Muscle layer of colon (tissue), 2 donors: ENCODE measurements around the gene MFNG.
"Not testable (repeated sequence)": the region's sequence is repeated elsewhere in the genome, so short reads cannot be mapped to it uniquely, and the experiment has no call there.

Experiments
- H3K27ac ChIP-seq: one replicate; pipeline ENCODE4 v1.7.0; 2013; ENCODE audit warnings: low read depth, mild to moderate bottlenecking, low read length, moderate library complexity
- H3K27me3 ChIP-seq, 2 donors: one replicate each; pipeline ENCODE4 v1.7.0; 2013; ENCODE audit warnings: low read length in 2 of 2, mild to moderate bottlenecking in 2 of 2; ENCODE audit not compliant: insufficient read depth in 2 of 2, control insufficient read depth in 1 of 2
- H3K36me3 ChIP-seq: one replicate; pipeline ENCODE4 v1.7.0; 2013; ENCODE audit warnings: mild to moderate bottlenecking, low read length; ENCODE audit not compliant: insufficient read depth
- H3K4me1 ChIP-seq: one replicate; pipeline ENCODE4 v1.7.0; 2013; ENCODE audit warnings: mild to moderate bottlenecking, low read length; ENCODE audit not compliant: insufficient read depth
- H3K4me3 ChIP-seq, 2 donors: one replicate each; pipeline ENCODE4 v1.7.0; 2013; ENCODE audit warnings: low read length in 2 of 2, low read depth in 1 of 2, mild to moderate bottlenecking in 1 of 2, moderate library complexity in 1 of 2
- H3K9ac ChIP-seq: one replicate; pipeline ENCODE4 v1.7.0; 2013; ENCODE audit warnings: low read length
- H3K9me3 ChIP-seq: one replicate; pipeline ENCODE4 v1.7.0; 2013; ENCODE audit warnings: mild to moderate bottlenecking, low read length
- donor health status: abdominal sarcoma.
- donor health status: Adenocarcinoma of cecum.

MFNG gene

DNA sequence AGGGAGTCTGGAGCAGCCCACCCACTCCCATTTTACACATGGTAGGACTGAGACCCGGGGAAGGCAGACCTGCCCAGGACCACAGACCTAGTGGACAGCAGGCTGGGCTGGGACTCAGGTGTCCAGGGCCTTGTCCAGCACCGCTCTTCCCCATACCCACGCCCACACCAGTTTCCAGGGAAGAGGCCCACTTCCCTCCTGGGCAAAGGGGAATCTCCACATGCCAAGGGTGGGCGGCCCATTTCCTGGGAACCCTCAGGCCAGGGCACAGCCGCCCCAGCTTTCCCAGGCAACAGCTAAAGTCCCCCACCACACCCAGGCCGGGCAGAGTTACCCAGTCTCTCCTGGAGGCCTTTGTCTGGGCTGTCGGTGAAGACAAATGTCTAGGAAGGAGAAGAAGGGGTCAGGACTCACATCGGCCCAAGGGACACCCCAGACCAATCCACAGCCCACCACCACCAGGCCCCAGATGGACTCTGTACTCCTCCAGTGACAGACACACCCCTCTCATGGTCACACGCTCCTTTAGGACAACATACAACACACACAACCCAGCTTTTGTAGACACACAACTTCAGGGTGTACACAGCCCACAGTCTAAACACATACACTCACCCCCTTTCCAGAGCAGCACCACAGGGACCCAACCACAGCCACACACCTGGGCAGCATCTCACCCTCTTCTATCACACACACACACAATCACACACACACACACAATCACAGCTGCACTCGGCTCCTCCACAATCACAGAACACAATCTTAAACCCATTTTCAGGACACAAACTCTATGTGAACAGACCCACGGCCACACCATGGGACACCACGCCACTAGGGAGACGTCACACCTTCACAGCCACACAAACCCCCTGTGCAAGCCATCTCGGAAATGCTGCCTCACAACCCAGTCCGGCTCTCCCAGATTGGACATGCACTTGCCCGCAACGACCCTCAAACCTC lies 5.5 kb downstream of the MFNG start:
- Histone ChIP-seq H3K27ac (no peak overlapping the region), H3K9ac (no peak overlapping the region), H3K9me3 (no peaks in the 10 kb centered on the region), H3K4me1 (no peaks in the 10 kb centered on the region), H3K4me3 (no peak overlapping the region), H3K27me3 (peaks cover 0 to 26% of the 10 kb centered on the region in 2 donors), H3K36me3 (no peaks in the 10 kb centered on the region)

DNA sequence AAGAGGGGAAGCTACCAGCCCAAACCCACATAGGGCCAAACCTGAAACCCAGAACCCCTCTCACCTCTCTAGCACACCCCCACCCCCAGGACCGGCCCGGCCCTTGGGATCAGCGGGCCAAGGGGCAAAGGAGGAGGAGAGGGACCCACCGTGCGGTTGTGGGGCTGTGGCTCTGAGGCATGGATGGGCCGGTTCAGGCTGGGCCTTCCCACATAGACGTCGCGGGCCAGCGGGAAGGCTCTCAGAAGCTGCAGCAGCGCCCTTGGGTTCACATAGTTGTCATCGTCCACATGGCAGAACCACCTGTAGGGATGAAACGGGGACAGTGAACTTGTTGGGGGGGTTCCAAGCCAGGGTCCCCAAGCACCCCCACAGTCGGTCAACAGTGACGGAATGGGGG lies 7.0 kb downstream of the MFNG start:
- H3K27ac ChIP-seq, result no peak overlapping the region
- no peaks in the 10 kb centered on the region for H3K4me1 ChIP-seq
- H3K9ac ChIP-seq, result no peak overlapping the region
- H3K27me3 ChIP-seq, result peaks cover 0 to 17% of the 10 kb centered on the region in 2 donors
- no peaks in the 10 kb centered on the region for H3K9me3 ChIP-seq
- H3K36me3 ChIP-seq, result peaks cover 4% of the 10 kb centered on the region
- H3K4me3 ChIP-seq, result no peak overlapping the region

DNA sequence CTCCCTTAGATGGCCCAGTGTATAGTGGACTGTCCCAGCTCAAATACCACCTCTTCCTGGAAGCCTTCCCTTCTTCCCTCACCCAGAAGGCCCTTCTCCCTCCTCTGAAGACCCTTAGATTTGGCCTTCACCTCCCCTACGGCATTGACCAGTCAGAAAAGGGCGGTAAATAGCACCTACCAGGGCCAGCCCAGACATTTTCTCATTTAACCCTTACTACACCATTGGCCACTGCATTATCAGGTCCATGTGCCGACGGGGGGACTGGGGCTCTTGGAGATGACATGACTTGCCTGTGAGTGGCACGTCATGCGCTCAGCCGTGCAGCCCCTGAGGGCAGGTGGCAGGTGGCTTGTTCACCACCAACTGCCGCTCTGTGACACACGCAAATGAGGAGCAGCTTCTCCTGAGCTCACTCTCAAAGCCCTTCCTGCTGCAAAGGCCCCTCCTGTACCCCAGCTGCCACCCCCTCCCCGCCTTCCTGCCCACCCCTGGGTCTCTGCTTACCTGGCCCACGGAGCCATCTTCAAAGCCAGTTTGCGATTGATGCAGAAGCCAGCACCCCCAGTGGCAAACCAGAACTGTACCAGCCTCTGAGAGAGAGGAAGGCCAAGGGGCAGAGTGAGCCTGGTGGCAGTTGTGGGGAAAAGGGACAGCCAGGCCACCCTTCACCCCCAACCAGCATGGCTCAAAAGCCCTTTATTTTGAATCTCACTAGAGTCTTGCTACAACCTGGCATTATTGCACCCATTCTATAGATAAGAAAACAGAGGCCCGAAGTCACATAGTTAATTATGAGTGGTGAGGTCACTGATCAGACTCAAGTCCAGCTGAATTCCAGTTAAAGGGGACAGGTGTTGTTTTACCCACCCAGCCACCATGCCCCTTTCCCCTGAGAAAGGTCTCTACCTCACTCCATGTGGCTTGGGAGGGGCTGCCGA lies 9.5 kb downstream of the MFNG start:
- H3K9ac ChIP-seq, result no peak overlapping the region
- peaks cover 4% of the 10 kb centered on the region for H3K36me3 ChIP-seq
- H3K27me3 ChIP-seq, result peaks cover 0 to 28% of the 10 kb centered on the region in 2 donors
- H3K4me1 ChIP-seq, result no peaks in the 10 kb centered on the region
- H3K4me3 ChIP-seq, result no peak overlapping the region
- H3K27ac ChIP-seq, result no peak overlapping the region
- H3K9me3 ChIP-seq, result no peaks in the 10 kb centered on the region

DNA sequence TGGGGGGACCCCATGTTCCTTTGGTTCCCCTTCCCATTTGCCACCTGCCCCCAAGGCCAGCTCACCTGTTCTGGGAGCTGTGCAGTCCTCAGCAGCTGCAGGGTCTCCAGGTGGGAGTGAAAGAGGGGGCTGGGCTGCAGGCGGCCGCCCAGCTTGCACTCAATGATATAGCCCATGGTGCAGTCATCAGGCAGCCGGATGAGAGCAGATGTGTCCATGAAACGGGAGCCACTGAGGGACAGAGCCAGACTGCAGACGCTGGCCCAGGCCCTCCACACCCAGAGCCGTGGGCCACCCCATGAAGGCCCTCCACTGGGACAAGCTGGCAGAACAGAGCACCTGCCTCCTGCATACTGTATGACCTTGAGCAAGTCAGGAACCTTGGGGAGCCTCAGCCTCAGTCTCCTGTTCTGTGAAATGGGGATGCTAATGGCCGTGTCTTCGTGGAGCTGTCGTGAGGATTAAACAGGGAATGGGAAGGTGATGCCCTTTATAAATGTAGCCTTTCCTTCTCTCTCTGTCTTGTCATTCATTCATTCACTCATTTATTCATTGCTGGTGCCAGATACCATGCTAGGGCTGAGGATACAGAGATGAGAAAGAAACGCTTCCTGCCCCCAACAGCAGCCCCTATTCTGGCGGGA lies 11.6 kb downstream of the MFNG start:
- no peaks in the 10 kb centered on the region for H3K4me1 ChIP-seq
- no peak overlapping the region for H3K27ac ChIP-seq
- no peaks in the 10 kb centered on the region for H3K9me3 ChIP-seq
- H3K9ac ChIP-seq, result no peak overlapping the region
- H3K36me3 ChIP-seq, result peaks cover 4% of the 10 kb centered on the region
- no peak overlapping the region for H3K4me3 ChIP-seq
- peaks cover 0 to 28% of the 10 kb centered on the region in 2 donors for H3K27me3 ChIP-seq

DNA sequence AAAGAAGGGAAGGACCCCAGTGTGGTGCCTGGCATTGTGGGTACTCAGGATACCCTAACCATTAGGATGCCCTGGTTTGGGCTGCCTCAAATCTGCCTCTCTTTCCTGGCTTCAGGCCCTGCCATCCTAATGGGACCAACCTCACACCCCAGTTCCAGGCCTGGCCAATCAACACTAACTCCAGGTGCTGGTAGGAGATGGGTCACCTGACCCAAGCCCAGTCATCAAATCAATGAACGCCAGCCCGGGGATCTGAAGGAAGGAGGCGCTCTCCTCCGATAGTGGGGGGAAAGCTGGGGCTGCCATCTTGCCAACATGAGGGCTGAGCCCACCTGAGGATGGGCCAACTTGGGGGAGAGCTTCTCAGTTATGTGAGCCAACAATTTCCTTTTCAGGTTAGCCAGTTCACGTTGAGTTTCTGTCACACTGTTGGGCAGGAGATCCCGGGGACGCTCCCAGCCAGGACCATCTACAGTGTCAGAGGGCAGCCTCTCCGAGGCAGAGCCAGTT lies 12.7 kb downstream of the MFNG start:
- peaks cover 4% of the 10 kb centered on the region for H3K36me3 ChIP-seq
- H3K4me1 ChIP-seq, result no peaks in the 10 kb centered on the region
- H3K9ac ChIP-seq, result no peak overlapping the region
- H3K27me3 ChIP-seq, result peaks cover 0 to 28% of the 10 kb centered on the region in 2 donors
- no peaks in the 10 kb centered on the region for H3K9me3 ChIP-seq
- no peak overlapping the region for H3K4me3 ChIP-seq
- H3K27ac ChIP-seq, result no peak overlapping the region

DNA sequence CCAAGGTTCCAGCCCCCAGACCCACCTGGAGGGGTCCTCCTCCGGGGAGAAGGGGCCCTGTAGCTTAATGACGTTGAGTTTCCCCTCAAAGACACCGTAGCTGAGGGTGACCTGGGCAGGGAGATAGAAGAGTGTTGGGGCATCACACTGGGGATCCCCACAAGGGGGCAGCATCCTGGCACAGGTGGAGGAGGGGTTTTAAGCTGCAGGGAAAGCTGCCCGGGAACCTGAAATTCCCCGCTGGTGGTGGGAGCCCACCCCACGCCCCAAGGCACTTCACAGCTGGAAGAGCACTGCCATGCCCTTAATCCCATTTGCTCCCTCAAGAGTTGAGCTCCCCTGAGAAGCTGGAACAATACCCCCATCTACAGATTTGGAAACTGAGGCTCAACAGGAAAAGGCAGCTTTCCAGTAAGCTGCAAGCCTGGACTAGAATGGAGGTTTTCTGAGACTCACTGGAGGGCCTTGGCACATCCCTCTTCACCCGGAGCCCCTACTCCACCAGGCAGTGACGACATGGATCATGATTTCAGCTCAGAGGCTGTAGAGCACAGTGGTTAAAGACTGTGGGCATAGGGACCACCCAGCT lies 13.7 kb downstream of the MFNG start:
- Histone ChIP-seq H3K4me1 (no peaks in the 10 kb centered on the region), H3K27ac (no peak overlapping the region), H3K36me3 (peaks cover 4% of the 10 kb centered on the region), H3K27me3 (peaks cover 0 to 22% of the 10 kb centered on the region in 2 donors), H3K9me3 (no peaks in the 10 kb centered on the region), H3K4me3 (no peak overlapping the region), H3K9ac (no peak overlapping the region)

DNA sequence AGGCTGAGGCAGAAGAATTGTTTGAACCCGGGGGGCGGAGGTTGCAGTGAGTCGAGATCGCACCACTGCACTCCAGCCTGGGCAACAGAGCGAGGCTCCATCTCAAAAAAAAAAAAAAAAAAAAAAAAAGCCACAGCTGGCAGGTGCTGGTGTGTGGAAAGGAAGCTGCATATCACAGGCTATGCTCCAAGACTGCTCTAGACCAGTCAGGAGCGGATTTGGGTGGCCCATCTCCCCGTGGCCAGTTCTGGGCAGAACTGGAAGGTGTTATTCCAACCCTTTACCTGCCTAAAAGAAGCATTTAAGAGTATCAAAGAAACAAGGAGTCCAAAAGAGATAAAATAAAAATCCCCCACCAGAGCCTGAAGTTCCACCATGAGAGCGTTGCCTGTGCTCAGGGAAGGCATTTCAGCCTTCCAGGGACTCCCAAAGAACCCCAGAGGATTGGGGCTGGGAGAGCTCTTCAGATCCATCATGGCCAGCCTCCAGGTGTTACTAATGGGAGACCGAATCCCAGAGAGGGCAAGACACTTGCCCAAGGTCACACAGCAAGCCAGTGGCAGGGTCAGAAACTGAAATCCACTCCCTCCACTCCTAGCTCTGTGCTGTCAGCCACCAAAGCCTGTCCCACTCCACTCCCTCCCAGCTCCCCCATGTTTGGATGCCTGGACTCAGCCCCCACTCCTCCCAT lies 14.3 kb downstream of the MFNG start:
- H3K27me3 ChIP-seq, result peaks cover 0 to 22% of the 10 kb centered on the region in 2 donors
- no peak overlapping the region for H3K27ac ChIP-seq
- H3K4me3 ChIP-seq, result no peak overlapping the region
- no peaks in the 10 kb centered on the region for H3K4me1 ChIP-seq
- no peak overlapping the region for H3K9ac ChIP-seq
- no peaks in the 10 kb centered on the region for H3K9me3 ChIP-seq
- H3K36me3 ChIP-seq, result peaks cover 4% of the 10 kb centered on the region

DNA sequence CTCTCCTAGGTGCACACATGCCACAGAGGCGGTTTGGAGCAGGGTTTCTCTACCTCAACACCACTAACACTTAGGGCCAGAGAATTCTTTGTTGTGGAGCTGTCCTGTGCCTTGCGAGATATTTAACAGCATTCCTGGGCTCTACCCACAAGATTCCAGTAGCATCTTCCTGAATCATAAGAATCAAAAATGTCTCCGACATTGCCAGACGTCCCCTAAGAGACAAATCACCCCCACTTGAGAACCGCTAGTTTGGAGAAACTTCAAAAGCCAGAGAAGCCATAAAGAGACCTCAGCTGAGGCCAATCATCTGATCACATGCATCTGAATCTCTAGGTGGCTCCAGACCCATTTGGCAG lies 16.1 kb downstream of the MFNG start:
- H3K9ac ChIP-seq, result no peak overlapping the region
- H3K4me3 ChIP-seq, result no peak overlapping the region
- H3K27me3 ChIP-seq, result peaks cover 0 to 17% of the 10 kb centered on the region in 2 donors
- no peak overlapping the region for H3K27ac ChIP-seq
- no peaks in the 10 kb centered on the region for H3K4me1 ChIP-seq
- H3K36me3 ChIP-seq, result peaks cover 4% of the 10 kb centered on the region
- no peaks in the 10 kb centered on the region for H3K9me3 ChIP-seq

DNA sequence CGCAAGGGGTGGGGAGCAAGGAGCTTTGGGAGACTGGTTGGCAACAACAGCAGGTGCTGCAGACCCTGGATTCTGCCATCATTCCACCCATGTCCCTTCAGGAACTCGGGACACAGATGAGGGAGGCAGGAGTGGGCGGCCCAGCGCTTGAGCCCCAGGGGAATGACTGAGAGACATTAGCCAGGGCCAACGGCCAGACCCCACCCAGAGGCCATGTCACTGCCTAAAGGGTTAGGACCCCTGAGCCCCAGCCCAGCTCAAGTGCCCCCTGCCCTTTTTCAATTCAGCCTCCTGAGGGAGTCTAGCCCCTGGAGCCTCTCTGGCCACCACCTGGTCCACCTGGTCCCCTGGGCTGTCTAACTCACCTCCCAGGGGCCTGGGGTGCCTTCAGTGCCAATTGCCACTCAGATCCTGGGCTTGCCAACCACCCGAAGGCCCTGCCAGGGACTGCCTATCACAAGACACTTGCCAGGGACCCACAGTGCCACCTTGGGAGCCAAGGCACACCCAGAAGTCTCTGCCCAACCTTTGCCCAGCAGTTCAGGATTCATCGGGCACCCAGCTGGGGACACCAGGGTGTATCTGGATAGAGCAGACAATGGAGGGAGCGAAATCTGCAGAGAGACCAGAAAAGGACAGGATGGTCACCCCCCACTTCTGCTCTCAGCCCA lies 16.6 kb downstream of the MFNG start:
- no peak overlapping the region for H3K27ac ChIP-seq
- no peak overlapping the region for H3K4me3 ChIP-seq
- peaks cover 0 to 16% of the 10 kb centered on the region in 2 donors for H3K27me3 ChIP-seq
- no peak overlapping the region for H3K9ac ChIP-seq
- H3K36me3 ChIP-seq, result no peaks in the 10 kb centered on the region
- no peaks in the 10 kb centered on the region for H3K4me1 ChIP-seq
- H3K9me3 ChIP-seq, result no peaks in the 10 kb centered on the region

DNA sequence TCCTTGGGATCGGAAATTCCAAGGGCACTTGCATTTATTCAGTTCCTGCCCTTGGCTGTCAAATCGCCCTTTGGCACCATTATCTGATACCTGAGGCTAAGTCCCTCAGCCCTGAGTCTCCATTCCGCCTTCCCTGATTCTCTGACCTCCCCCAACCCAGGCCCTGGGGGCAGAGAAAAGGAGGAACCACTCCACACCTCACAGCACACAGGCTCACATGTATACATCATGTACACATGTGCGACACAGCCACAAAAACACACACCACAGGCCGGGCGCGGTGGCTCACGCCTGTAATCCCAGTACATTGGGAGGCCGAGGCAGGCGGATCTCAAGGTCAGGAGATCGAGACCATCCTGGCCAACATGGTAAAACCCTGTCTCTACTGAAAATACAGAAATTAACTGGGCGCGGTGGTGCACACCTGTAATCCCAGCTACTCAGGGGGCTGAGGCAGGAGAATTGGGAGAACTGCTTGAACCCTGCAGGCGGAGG lies 17.9 kb downstream of the MFNG start:
- H3K27me3 ChIP-seq, H3K9me3 ChIP-seq, H3K36me3 ChIP-seq, H3K4me3 ChIP-seq, H3K4me1 ChIP-seq, H3K27ac ChIP-seq, H3K9ac ChIP-seq: not testable (repeated sequence)
